ENCODE measurements around the gene SNX6.
A peak's percentile ranks its signal among the peaks of the same experiment; 100 is the strongest.
"Not testable (repeated sequence)": the region's sequence is repeated elsewhere in the genome, so short reads cannot be mapped to it uniquely, and the experiment has no call there.

Gene SNX6

DNA sequence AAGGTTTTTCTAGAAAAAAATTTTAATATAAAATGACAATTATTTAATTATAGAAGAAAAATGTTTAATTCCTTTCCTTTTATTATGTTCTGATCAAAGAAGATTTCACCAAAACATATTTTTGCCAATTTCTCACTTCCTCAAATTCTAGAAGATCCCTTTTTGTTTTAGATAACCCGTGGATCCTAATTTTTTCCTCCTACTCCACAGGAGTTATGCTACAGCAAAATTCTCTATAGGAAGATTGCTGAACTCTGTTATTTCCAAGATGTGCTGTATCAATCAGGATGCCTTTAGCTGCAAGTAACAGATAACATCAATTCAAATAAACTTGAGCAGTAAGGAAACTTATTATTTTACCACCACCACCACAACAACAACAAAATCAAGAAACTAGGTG lies 3.8 kb upstream of the SNX6 start:
- DNase-seq = no peak

DNA sequence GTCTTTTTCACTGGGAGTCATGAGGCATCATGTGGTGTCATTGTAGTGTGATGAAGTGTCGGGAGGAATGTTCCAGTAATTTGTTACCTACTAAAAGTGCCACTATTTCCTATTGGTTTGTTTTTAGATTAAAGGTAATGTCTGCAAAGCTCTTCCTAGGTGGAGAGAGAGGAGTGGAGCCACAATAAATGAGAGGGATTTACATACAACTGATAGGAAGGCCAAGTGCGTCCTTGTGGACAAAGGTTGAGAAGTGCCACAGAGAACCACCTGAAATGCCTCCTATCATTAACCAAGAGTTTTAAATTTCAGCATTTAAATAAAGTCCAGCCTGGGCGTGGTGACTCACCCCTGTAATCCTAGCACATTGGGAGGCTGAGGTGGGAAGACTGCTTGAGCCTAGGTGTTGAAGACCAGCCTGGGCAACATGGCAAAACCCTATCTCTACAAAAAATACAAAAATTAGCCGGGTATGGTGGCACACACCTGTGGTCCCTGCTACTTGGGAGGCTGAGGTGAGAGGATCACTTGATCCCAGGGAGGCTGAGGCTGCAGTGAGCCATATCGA lies 2.5 kb upstream of the SNX6 start:
- DNase-seq = no peak

DNA sequence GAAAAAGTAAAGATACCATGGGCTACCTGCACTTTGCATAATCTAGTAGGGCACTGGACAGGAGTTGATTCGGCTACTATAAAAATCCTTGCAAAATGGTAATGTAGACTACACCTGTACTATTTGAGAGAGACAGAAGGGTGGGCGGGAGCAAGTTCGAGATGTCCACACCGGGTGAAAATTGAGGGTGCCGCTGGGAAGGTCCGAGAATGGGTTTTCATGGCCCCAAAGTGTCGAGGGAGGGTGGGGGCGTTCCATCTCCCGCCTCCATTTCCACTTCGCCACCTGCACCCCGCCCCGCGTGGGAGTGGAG lies 648 bp downstream of the SNX6 start:
- DNase-seq = no peak

DNA sequence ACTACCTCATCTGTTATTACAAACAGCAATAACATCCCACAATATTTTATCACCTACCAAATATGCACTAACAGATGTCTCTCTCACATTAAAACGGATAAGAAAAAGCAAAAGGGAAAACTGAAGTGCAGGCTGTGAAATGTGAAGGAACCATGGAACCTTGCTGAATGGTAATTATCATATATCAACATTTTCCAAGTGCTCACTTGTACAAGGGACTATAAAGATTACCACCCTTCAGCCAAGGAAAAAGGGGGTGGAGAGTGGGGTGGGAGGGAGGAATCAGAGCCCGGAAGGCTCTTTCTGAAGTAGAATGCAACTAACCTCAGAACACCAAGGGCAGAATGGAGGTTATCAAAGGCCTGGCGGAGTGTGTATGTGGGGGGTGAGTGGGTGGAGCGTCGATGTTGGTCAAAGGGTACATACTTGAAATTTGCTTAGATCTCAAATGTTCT lies 1.2 kb downstream of the SNX6 start:
- peak; percentile 37 for DNase-seq

DNA sequence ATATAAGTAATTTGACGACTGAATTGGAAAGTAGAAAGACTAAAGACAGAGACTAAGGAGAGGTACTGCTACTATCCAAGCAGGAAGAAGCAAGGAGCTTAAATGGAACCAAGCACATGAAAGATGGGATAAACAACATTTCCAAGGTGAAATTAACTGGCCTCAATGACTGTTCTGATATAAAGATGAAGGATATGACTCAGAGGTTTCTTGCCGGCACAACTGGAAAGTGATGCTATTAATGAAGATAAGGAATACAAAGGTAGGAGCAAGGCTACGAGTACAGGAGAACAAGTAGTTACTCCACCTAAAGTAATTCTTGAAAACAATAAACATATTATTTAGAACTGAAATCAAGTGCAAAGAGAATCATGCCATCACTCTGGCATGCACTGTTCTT lies 6.4 kb downstream of the SNX6 start:
- no peak for DNase-seq

DNA sequence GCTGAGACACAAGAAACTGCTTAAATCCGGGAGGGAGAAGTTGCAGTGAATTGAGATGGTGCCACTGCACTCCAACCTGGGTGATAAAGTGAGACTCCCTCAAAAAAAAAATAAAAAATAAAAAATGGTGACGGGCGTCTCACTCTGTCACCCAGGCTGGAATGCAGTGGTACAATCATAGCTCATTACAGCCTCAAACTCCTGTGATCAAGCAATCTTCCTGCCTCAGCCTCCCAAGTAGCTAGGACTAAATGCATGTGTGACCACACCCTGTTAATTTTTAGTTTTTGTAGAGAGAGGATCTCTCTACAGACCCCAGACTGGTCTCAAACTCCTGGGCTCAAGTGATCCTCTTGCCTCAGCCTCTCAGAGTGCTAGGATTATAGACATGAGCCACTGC lies 9.1 kb downstream of the SNX6 start:
- DNase-seq = no peak

DNA sequence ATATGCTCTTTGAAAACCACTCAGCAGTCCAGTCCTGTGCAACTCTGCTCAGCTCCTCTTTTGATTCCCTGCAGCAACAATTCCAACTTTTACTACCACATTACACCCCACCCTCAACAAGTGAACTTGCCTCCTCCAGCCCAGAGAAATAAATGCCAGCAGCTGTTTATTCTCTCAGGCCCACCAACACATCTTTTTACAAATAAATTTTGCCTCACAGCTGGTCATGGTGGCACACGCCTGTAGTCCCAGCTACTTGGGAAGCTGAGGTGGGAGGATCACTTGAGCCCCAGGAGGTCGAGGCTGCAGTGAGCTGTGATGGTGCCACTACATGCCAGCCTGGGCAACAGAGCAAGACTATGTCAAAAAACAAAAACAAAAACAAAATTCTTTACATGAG lies 9.8 kb downstream of the SNX6 start:
- DNase-seq = no peak

DNA sequence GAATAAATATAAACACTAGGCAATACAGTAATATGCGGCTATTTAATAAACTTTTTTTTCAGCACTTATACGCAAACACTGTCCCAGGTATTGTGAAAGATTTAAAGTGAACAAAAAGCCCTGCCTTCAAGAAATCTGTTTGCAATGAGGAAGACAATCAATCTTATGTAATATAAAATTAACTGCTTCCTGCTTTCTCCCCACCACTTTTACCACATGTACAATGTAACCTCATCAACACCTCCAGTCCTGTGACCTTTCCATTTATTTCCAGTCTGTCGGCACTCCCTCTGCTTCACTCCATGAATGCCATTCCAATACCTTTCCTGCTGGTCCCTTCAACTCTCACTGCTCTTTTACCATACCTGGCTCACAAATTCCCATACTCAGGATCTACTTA lies 10.5 kb downstream of the SNX6 start:
- DNase-seq = no peak

DNA sequence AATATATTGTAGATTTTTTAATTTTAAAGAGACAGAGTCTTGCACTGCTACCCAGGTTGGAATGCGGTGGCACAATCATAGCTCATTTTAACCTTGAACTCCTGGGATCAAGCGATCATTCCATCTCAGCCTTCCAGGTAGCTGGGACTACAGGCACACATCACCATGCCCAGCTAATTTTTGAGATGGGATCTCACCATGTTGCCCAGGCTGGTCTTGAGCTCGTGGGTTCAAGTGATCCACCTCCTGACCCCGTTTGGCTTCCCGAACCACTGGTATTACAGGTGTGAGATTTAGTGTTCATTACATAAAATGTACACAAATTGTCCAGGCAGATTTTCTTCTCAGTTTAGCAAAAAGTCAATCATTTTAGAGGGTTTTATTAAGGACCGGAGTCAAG lies 13.6 kb downstream of the SNX6 start:
- DNase-seq = no peak

DNA sequence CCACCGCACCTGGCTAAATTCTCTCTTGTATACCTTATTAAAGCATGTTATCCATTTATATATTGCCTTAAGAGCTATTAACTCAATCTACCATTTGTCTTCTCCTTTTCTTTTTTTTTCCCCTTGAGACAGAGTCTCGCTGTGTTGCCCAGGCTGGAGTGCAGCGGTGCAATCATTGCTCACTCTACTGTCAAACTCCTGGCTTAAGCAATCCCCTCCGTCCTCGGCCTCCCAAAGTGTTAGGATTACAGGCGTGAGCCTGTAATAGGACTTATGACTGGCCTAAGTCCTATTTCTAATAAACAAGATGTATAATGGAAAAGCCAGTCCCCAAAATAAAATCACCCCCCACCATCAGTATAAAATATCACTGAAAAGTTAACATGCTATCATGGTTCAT lies 14.4 kb downstream of the SNX6 start:
- no peak for DNase-seq

DNA sequence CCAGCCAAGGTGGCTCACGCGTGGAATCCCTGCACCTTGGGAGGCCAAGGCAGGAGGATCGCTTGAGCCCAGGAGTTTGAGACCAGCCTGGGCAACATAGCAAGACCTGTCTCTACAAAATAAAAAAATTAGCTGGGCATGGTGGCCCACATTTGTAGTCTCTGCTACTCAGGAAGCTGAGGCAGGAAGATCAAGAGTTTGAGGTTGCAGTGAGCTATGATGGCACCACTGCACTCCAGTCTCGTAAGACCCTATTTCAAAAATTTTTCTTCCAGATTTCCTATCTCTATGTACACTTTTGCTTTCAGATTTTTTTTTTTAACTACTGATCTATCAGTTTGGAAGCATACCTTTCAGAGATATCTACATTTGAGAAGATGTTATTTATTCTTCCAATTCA lies 15.3 kb downstream of the SNX6 start:
- no peak for DNase-seq

DNA sequence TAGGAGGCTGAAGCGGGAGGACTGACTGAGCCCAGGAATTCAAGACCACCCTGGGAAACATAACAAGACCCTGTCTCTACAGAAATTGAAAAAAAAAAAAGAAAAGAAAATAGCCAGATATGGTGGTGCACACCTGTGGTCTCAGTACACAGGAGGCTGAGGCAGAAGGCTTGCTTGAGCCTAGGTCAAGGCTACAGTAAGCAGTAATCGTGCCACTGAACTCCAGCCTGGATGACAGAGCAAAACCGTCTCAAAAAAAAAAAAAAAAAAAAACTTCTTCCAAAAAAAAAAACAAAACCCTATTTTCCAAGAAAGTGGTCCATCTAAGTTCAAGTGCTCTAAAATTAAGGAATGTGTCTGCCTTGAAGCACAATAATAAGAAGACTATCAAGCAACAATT lies 19.8 kb downstream of the SNX6 start:
- DNase-seq = no peak

DNA sequence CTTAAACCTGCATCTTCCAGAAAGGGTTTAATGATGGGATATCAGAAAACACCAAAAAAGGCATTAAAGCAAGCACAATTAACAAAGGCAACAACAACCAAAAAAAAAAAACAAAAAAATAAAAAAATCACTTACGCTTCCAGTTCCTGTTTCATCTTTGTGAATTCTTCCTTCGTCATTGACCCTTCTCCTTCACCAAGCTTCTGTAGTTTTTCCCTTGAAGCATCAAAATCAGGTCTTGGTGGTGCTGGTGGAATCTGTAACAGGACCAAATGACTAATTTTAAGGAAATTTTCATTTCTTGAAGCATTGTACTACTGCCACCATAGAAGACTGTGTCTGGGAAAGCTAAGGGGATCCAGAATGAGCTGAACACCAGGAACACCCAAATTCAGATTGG lies 24.5 kb downstream of the SNX6 start:
- no peak for DNase-seq

DNA sequence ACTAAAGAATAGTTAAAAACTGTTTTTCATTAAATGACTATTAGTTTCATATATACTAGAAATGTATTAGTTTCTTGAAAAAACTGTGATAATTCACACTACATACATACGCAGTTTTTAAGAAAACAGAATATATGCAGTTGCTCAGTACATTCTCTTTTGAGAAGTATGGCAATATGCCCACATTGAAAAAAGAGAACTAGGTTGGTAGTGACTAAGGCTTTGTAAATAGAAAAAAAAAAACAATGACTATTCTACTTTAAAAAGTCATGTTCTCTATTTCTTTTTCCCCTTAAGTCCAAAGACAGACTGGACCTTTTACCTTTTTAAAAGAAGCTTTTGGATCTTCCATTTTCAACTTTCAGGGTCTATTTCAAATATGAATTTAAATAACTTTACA lies 25.0 kb downstream of the SNX6 start:
- DNase-seq = no peak

DNA sequence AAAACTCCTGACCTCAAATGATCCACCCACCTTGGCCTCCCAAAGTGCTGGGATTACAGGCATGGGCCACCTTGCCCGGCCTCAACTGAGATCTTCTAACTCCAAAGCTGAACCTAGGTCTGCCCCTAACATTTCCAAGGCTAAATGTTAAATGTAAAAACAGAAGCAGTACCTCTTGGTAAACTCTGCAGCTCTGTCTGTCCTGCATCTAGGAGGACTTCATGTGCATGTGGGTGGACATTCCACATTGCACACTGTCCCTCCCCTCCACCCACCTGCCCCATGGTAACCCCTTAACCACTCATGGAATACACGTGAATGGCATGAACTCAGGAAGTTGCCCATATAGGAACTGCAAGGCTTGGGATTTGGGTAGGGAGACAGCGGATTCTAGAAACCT lies 33.1 kb downstream of the SNX6 start:
- DNase-seq = no peak

DNA sequence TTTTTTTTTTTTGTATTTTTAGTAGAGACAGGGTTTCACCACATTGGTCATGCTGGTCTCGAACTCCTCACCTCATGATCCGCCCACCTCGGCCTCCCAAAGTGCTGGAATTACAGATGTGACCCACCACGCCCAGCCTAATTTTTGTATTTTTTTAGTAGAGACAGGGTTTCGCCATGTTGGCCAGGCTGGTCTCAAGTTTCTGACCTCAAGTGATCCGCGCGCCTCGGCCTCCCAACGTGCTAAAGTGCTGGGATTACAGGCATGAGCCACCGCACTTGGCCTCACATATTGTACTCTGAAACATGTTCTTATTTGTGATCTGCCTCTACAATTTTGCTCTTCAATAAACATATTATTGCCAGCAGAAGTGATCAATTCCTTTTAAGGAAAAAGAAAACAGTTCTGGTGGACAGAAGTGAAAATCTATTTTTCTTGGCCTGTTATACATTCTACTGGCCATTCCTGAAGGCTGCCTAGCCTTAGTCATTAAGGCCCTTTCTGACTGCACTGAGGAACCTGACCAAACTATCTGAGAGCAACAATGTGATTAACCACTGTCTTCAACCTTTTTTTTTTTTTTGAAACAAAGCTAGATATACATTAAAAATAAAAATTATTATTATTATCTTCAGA lies 36.1 kb downstream of the SNX6 start:
- DNase-seq = no peak

DNA sequence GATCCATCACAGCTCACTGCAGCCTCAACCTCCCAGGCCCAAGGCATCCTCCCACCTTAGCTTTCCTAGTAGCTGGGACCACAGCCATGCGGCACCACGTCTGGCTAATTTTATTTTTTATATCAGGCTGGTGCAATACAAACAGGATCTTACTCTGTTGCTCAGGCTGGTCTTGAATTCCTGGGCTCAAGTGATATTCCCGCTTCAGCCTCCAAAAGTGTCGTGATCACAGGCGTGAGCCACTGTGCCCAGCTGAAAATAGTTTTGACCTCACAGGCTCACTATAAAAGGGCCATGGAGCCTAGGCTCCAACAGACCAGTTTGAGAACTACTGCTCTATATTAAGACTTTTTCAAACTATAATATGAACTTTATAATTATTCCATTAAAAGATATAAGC lies 37.3 kb downstream of the SNX6 start:
- DNase-seq = no peak

DNA sequence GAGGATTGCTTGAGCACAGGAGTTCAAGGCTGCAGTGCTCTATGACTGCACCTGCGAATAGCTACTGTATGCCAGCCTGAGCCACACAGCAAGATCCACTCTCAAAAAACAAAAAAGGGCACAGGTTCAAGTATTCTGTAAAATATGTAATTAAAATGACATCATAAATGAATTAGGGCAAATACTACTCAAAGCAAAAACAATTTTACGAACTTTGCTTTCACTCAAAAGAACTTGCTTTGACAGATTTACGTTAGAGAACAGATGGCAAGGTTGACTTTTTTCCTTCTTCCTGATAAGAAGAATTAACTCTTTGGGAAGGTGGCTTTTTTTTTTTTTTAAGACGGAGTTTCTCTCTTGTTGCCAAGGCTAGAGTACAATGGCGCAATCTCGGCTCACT lies 46.4 kb downstream of the SNX6 start:
- DNase-seq = no peak

DNA sequence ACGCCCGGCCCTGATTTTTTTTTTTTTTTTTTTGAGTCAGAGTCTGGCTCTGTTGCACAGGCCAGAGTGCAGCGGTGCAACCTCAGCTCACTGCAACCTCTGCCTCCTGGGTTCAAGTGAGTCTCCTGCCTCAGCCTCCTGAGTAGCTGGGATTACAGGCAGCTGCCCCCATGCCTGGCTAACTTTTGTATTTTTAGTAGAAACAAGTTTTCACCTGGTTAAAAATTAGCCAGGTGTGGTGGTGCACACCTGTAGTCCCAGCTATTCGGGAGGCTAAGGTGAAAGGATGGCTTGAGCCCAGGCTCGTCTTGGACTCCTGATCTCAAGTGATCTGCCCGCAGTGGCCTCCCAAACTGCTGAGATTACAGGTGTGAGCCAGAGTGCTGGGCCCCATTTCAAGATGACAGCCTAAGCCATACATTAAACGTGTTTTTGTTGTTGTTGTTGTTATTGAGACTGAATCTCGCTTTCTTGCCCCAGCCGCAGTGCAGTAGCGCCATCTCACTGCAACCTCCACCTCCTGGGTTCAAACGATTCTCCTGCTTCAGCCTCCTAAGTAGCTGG lies 47.7 kb downstream of the SNX6 start:
- DNase-seq = no peak

DNA sequence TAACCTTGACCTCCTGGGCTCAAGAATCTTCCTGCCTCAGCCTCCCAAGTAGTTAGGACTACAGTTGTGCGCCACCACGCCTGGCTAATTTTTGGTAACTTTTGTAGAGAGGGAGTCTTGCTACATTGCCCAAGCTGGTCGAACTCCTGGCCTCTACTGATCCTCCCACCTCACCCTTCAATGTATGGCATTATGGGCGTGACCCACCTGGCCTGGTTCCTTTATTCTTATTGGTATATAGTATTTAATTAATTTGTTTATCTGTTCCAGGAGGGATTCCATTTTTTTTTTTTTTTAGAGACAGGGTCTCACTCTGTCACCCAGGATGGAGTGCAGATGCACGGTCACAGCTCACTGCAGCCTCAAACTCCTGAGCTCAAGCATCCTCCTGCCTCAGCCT lies 49.6 kb downstream of the SNX6 start:
- no peak for DNase-seq

DNA sequence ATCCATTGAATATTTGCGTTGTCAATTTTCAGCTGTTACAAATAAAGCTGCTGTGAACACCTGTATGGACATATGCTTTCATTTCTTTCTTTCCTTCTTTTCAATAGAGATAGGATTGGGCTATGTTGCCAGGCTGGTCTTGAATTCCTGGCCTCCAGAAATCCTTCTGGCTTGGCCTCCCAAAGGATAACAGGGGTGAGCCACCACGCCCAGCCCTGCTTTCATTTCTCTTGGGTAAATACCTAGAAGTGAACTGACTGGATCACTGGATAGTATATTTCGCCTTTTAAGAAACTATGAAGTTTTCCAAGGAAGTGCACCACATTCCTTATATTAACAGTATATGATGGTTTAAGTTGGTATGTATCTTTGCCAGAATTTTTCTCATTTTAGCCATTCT lies 58.2 kb downstream of the SNX6 start:
- no peak for DNase-seq

DNA sequence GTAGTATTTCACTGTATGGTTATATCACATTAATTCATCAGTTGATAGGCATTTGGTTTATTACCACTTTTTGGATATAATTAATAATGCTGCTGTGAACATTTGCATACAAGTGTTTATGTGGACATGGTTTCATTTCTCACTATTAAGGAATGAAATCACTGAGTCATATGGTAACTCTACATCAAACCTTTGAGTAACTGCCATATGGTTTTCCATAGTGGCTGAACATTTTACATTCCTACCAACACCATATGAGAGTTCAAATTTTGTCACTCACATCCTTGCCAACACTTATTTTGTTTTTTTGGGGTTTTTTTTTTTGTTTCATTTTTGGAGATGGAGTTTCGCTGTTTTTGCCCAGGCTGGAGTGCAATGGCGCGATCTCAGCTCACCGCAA lies 60.2 kb downstream of the SNX6 start:
- DNase-seq = no peak

DNA sequence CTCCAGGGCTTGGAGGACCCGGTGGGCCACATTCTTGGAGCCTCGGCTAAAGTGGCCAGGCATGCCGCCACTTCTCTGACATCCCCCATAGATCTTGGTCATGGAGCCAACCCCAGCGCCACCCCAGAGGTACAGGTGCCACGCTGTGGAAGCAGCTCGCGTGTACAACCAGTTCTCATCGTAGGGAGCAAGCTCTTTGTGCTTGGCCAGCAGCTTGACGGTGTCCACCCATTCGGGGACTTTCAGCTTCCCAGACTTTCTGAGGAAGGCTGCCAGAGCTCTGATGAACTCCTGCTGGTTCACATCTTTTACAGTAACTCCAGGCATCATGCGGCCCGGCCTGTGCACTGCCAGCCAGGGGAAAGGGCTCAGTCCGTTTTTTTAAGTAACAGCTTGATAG lies 61.1 kb downstream of the SNX6 start:
- DNase-seq = no peak

DNA sequence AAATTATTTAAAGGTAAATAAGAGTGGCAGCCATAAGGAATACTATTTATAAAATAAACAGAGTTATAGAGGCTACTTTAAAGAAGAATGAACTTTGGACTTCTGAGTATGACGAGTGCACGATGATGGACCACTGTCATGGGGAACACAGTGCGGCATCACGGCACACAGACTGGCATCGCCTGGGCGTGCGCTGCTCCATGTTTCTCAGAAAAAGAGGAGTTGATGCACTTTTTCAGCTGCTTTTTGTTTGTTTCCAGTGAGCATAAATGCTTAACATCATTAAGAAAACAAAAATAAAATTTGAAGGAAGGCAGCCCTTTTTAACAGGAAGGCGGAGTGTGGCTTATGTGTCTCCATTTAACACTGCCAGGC lies 67.2 kb downstream of the SNX6 start:
- no peak for DNase-seq

DNA sequence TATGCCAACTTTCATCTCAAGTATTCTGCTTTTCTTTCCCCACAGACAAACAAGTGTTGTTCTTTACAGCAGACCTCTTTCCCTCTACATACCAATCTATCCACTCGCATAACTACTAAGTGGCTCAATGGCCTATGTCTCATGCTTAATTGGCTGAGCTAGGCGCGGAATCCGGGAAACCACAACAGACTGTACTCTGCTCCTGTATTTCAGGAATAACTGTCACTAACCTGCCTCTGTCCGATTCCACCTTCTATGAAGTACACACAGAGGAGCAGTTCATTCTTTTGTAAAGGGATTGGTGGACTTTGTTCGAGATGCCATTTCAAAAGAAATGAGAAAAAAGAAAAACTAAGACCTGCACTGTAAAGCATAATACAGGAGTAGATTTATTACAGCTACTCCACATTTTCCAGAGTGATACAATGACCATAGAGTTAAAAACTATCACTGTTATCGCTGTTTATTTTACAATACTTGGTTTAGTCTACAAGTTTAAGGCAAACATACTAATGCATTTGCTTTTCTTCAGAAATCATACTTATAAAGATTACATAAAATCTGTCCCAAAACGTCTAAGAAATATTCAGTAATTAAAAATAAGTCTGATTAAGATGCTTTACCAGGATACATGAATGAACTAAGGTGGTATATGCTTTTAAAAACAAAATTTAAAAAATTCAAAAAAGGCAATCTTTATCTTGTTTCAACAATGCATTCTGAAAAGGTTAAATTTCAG lies 67.7 kb downstream of the SNX6 start:
- DNase-seq = not testable (repeated sequence)
